Neural progenitor cell (in vitro differentiated cells): Measurements from ENCODE around the gene F7. TPM values are rescaled to one million over a fixed set of nuclear protein-coding genes. Genes with fewer than 3 reads are reported as not detected.

Experiments used
- DNase-seq: peaks from one replicate; pipeline ENCODE4 v3.0.0-alpha.2; 2016; ENCODE audit warnings: low spot score
- H2AFZ ChIP-seq: fragments of 200-600 bp; sonication (generic); replicated peaks from 2 replicates; pipeline ENCODE4 v1.6.1; 2016; ENCODE audit warnings: antibody characterized with exemption
- H3F3A ChIP-seq: fragments of 200-600 bp; sonication (generic); 2 replicates; pipeline ENCODE4 v1.6.1; 2016; ENCODE audit warnings: antibody characterized with exemption, low read depth
- H3K27ac ChIP-seq: fragments of 200-600 bp; sonication (generic); 2 replicates; pipeline ENCODE4 v1.5.1; 2016; ENCODE audit warnings: mild to moderate bottlenecking
- H3K27me3 ChIP-seq: fragments of 200-600 bp; sonication (generic); 2 replicates; pipeline ENCODE4 v1.6.1; 2016; ENCODE audit warnings: mild to moderate bottlenecking, moderate library complexity
- H3K36me3 ChIP-seq: fragments of 200-600 bp; sonication (generic); 2 replicates; pipeline ENCODE4 v1.5.1; 2016
- H3K4me1 ChIP-seq: fragments of 200-600 bp; sonication (generic); 2 replicates; pipeline ENCODE4 v1.6.1; 2016; ENCODE audit warnings: mixed run types
- H3K4me2 ChIP-seq: fragments of 200-600 bp; sonication (generic); 2 replicates; pipeline ENCODE4 v1.6.1; 2016
- H3K4me3 ChIP-seq: fragments of 200-600 bp; sonication (generic); 2 replicates; pipeline ENCODE4 v1.5.1; 2016
- H3K79me2 ChIP-seq: fragments of 200-600 bp; sonication (generic); 2 replicates; pipeline ENCODE4 v1.6.1; 2016; ENCODE audit warnings: low read depth
- H3K9ac ChIP-seq: fragments of 200-600 bp; sonication (generic); 2 replicates; pipeline ENCODE4 v1.6.1; 2016
- H3K9me3 ChIP-seq: fragments of 200-600 bp; sonication (generic); 2 replicates; pipeline ENCODE4 v1.5.1; 2016; ENCODE audit warnings: low read depth
- H4K20me1 ChIP-seq: fragments of 200-600 bp; sonication (generic); 2 replicates; pipeline ENCODE4 v1.6.1; 2016; ENCODE audit warnings: low read depth
- H3K27ac Mint-ChIP-seq: 3 replicates; pipeline ENCODE4 v1.8.0; 2021; ENCODE audit warnings: mixed read lengths
- H3K27me3 Mint-ChIP-seq: 2 replicates; pipeline ENCODE4 v1.8.0; 2022; ENCODE audit warnings: low read depth, mild to moderate bottlenecking, inconsistent platforms, moderate library complexity, mixed read lengths; ENCODE audit not compliant: insufficient read depth
- H3K36me3 Mint-ChIP-seq: 3 replicates; pipeline ENCODE4 v1.8.0; 2021; ENCODE audit warnings: mixed read lengths
- H3K4me1 Mint-ChIP-seq: 3 replicates; pipeline ENCODE4 v1.8.0; 2021; ENCODE audit warnings: mixed read lengths
- H3K4me3 Mint-ChIP-seq: 3 replicates; pipeline ENCODE4 v1.8.0; 2021; ENCODE audit warnings: mild to moderate bottlenecking, moderate library complexity, mixed read lengths
- H3K9me3 Mint-ChIP-seq: 3 replicates; pipeline ENCODE4 v1.8.0; 2020; ENCODE audit warnings: mixed read lengths
- EZH2 ChIP-seq: fragments of 200-600 bp; sonication (generic); IDR thresholded peaks from 2 replicates; pipeline ENCODE4 v1.6.1; 2017; ENCODE audit warnings: antibody characterized with exemption, mild to moderate bottlenecking, moderate library complexity
- EZH2phosphoT487 ChIP-seq: fragments of 200-600 bp; sonication (generic); IDR thresholded peaks from 2 replicates; pipeline ENCODE4 v1.6.1; 2017; ENCODE audit warnings: antibody characterized with exemption
- total RNA-seq: library from RNA; depleted of rRNA; stranded (reverse); fragments of >200 nt; gene quantifications from 2 replicates; pipeline ENCODE4 v1.2.3, GENCODE V29; 2015; ENCODE audit warnings: low replicate concordance
- TF ChIP-seq, protein P1 (sequence below): fragments of 200-600 bp; sonication (generic); IDR thresholded peaks from 2 replicates; pipeline ENCODE4 v1.5.1; 2017; ENCODE audit warnings: antibody characterized with exemption, mild to moderate bottlenecking

Gene F7
- total RNA-seq, 1 donor from 2014 or later = not detected

DNA sequence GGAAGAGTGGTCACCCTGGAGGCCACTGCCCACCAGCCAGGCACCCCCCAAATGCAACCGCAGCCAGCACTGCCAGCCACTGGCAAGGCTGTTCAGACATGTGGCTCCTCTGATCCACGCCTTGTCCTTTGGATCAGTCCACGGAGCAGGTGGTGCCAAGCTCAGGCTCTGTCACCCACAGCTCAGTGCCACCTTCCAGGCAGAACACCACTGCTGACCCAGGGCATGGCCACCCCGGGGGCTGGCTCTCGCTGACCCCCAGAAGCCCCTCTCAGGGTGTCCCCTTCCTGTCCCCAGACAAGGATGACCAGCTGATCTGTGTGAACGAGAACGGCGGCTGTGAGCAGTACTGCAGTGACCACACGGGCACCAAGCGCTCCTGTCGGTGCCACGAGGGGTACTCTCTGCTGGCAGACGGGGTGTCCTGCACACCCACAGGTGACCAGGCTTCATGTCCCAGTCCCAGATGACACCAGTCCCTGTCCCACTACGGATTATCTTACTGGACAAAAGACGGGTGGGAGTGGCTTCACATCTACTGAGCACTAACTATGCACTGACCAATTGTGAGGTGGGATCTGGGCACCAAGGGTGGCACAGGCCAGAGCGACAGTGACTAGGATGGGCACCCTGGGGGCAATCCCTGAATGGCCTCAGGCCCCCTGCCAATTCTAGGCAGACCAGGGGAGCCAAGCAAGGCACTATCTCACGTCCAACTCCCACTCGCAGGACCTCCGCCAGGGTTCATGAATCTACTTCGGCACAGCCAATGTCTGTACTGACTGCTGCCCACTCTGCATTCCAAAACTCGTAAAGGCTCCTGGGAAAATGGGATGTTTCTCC lies 10.0 kb downstream of the F7 start:
- Histone ChIP-seq H3K27me3 (peaks cover 7% of the 10 kb centered on the region), H4K20me1 (no peaks in the 10 kb centered on the region), H3K27ac (no peak overlapping the region), H3K4me2 (no peak overlapping the region), H3K9ac (no peak overlapping the region), H3K4me1 (no peaks in the 10 kb centered on the region), H3K79me2 (no peaks in the 10 kb centered on the region), H3K4me3 (no peak overlapping the region), H2AFZ (no peak overlapping the region), H3K9me3 (no peaks in the 10 kb centered on the region), H3K36me3 (no peaks in the 10 kb centered on the region), H3F3A (no peaks in the 10 kb centered on the region)
- H3K4me3 Mint-ChIP-seq = no peak overlapping the region
- H3K36me3 Mint-ChIP-seq = no peaks in the 10 kb centered on the region
- DNase-seq = no peak
- TF ChIP-seq, protein P1, sequence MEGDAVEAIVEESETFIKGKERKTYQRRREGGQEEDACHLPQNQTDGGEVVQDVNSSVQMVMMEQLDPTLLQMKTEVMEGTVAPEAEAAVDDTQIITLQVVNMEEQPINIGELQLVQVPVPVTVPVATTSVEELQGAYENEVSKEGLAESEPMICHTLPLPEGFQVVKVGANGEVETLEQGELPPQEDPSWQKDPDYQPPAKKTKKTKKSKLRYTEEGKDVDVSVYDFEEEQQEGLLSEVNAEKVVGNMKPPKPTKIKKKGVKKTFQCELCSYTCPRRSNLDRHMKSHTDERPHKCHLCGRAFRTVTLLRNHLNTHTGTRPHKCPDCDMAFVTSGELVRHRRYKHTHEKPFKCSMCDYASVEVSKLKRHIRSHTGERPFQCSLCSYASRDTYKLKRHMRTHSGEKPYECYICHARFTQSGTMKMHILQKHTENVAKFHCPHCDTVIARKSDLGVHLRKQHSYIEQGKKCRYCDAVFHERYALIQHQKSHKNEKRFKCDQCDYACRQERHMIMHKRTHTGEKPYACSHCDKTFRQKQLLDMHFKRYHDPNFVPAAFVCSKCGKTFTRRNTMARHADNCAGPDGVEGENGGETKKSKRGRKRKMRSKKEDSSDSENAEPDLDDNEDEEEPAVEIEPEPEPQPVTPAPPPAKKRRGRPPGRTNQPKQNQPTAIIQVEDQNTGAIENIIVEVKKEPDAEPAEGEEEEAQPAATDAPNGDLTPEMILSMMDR = no peak
- TF ChIP-seq EZH2phosphoT487 (no peak), EZH2 (no peak)
- H3K27me3 Mint-ChIP-seq = peaks cover 3% of the 10 kb centered on the region
- H3K9me3 Mint-ChIP-seq = no peaks in the 10 kb centered on the region
- no peak overlapping the region for H3K27ac Mint-ChIP-seq
- H3K4me1 Mint-ChIP-seq = peaks cover 3% of the 10 kb centered on the region

DNA sequence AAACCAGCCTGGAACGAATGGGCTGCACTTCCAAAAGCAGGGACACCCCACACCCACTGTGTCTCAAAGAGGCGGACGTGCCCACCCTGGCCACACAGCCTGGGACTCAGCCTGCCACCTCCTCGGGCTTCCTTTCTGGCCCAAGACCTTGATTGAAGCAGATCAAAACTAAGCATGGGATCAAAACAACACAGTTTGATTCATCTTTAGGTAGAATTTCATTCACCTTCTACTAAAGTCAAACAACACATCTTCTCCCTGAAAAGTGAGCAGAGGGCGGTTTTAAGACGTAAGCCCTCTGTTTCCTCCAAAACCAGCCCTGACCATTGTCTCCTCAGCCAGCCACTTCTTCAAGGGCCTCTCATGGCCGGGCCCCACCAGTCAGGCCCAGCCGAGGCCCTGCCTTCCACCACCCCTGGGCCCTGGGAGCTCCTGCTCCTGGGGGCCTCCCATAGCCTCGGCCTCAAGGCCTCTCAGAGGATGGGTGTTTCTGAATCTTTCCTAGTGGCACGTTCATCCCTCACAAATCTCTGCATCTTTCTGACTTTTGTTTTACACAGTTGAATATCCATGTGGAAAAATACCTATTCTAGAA lies 10.7 kb downstream of the F7 start:
- Histone ChIP-seq H3K27me3 (no peaks in the 10 kb centered on the region), H3F3A (no peaks in the 10 kb centered on the region), H3K27ac (no peak overlapping the region), H3K4me2 (no peak overlapping the region), H3K9ac (no peak overlapping the region), H3K79me2 (no peaks in the 10 kb centered on the region), H4K20me1 (no peaks in the 10 kb centered on the region), H3K9me3 (no peaks in the 10 kb centered on the region), H3K4me1 (no peaks in the 10 kb centered on the region), H3K36me3 (no peaks in the 10 kb centered on the region), H3K4me3 (no peak overlapping the region), H2AFZ (no peak overlapping the region)
- H3K4me3 Mint-ChIP-seq = no peak overlapping the region
- no peak for TF ChIP-seq EZH2phosphoT487
- TF ChIP-seq EZH2 = no peak
- TF ChIP-seq, protein P1 = no peak
- H3K9me3 Mint-ChIP-seq = no peaks in the 10 kb centered on the region
- H3K27me3 Mint-ChIP-seq = peaks cover 2% of the 10 kb centered on the region
- no peak for DNase-seq
- no peak overlapping the region for H3K27ac Mint-ChIP-seq
- H3K4me1 Mint-ChIP-seq = peaks cover 3% of the 10 kb centered on the region
- no peaks in the 10 kb centered on the region for H3K36me3 Mint-ChIP-seq

DNA sequence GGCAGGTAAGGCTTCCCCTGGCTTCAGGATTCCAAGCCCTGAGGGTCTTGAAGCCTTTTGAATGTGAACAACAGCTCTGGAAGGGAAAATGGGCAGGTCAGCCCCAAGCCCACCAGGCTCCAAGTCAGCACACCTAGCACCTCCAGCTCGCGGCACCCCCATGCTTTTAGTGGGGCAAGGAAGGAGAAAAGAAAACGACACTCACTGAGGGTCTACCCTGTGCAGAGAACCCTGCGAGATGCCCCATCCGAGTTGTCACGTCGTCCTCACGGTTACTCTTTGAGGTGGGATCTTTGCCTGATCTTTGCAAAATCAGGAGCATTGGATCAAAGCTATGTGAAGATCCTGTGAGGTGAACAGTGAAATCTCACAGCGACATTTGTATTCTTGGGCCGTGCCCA lies 11.3 kb downstream of the F7 start:
- no peaks in the 10 kb centered on the region for H3K79me2 ChIP-seq
- peaks cover 2% of the 10 kb centered on the region for H3K27me3 Mint-ChIP-seq
- TF ChIP-seq EZH2 (no peak), EZH2phosphoT487 (no peak)
- TF ChIP-seq, protein P1 = no peak
- peaks cover 3% of the 10 kb centered on the region for H3K4me1 Mint-ChIP-seq
- no peak overlapping the region for H3K27ac ChIP-seq
- no peaks in the 10 kb centered on the region for H3K27me3 ChIP-seq
- no peak overlapping the region for H3K4me3 ChIP-seq
- H3K36me3 Mint-ChIP-seq = no peaks in the 10 kb centered on the region
- no peaks in the 10 kb centered on the region for H3F3A ChIP-seq
- H3K27ac Mint-ChIP-seq = no peak overlapping the region
- H3K4me2 ChIP-seq = no peak overlapping the region
- no peak overlapping the region for H3K4me3 Mint-ChIP-seq
- H4K20me1 ChIP-seq = no peaks in the 10 kb centered on the region
- no peak overlapping the region for H2AFZ ChIP-seq
- DNase-seq = no peak
- no peaks in the 10 kb centered on the region for H3K36me3 ChIP-seq
- no peaks in the 10 kb centered on the region for H3K4me1 ChIP-seq
- H3K9me3 Mint-ChIP-seq = no peaks in the 10 kb centered on the region
- no peak overlapping the region for H3K9ac ChIP-seq
- H3K9me3 ChIP-seq = no peaks in the 10 kb centered on the region
